ENCODE measurements around the gene TNFRSF13B.
"Not testable (repeated sequence)": the region's sequence is repeated elsewhere in the genome, so short reads cannot be mapped to it uniquely, and the experiment has no call there.

TNFRSF13B gene

DNA sequence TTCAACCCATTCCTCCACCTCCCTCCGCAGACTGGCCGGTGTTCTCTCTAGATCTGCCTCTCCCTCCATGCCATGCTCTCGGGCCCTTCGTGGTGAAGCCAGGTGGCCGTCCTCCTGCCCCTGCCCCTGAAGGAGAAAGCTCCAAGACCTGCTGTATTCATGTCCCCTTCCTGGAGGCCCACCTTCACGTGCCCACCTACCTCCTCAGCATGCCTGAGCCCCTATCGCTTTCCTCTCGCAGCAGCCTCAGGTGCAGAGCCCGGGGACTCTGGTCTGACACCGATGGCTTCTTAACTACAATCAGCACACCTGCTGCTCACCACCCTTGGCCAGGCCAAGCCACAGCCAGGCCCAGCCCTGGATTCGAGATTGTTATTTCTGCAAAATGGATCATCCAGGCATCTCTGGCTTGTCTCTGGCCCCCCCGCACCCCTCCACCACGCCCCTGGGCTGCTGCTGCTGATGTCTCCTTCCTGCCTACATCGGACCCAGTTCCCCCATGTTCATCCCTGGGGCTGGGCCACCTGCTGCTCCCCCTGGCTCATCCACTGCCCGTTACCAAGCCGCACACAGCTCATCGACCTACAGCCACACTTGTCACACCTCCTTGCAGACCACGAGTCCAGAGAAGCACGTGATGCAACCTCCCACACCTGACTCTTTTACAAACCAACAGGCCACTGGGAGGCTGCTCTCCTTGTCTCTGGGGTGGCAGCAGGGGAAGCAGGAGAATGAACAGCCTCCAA is 32.5 kb upstream of the TNFRSF13B start:
- DNase-seq, result no peak

DNA sequence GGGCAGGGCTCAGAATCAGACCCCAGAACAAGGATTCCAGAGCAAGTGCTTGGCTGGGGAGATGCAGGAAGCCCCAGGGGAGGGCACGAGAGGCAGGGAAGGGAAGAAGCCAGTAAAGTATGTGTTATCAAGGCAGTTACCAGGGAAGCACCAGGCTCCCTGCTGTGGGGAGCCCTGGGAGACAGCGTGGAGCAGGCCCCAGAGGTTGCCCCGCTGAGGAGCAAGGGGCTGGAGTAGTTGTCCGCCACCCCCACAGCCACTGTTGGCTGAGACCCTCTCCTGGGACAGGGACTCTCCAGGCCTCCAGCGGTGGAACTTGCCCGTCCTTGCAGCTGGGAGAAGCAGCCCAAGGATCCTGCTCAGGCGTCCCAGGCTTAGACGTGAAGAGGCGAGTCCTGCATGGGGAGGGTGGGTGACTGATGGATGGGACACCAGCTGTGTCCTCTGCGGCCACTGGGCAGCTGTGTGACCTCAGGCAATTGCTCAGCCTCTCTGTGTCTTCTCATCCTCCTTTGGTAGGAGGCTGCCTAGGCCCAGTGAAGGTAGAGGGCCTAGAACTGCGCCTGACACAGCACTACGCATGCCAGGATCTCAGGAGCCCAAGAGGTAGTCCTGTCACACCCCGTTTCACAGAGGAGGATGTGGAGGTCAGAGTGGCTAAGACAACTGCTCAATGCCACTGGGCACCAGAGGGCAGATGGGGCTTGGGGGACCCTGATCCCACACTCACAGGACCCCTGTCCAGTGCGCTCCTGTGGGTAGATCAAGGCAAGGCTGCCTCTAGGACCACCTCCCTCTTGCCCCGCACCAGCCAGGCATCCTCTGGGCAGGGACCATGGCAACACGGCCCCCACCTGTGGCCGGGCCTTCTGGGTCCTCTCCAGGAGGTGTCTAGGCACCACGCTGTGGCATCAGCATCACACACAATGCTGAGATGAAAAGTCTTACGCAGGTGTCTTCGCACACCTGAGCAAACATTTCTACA is 31.1 kb upstream of the TNFRSF13B start:
- DNase-seq, result not testable (repeated sequence)

DNA sequence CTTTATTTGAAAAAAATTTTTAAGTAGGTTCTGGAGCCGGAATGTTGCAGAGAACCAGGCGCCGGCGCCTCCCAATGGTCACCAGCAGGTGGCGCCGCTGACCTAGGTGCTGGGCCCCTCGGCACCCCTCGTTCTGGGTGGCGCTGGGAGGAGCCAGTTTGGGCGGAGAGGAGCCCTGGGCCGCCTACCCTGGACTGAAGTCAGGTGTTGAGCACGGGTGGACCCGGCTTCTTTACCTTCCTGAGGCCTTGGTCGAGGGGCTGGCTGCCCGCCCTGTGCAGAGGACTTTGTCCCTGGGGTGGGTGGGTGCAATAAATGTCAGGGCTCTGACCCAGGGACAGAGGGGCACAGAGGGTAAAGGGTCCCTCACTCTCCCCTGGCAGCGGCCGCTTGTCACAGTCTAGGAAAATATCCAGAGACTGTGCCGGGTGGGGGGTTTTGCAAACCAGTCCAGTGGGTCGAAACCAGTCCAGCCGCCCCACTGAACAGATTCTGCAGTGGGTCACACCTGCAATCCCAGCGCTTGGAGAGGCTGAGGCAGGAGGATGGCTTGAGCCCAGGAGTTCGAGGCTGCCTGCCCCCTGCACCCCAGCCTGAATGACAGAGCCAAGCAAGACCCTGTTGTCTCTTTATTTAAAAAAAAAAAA is 30.1 kb upstream of the TNFRSF13B start:
- peak; percentile 9 for DNase-seq

GRCh38 chr17:17001076-17001777 is 29.3 kb upstream of the TNFRSF13B start:
- no peak for DNase-seq

GRCh38 chr17:16999931-17000625 is 28.2 kb upstream of the TNFRSF13B start:
- DNase-seq, result no peak

DNA sequence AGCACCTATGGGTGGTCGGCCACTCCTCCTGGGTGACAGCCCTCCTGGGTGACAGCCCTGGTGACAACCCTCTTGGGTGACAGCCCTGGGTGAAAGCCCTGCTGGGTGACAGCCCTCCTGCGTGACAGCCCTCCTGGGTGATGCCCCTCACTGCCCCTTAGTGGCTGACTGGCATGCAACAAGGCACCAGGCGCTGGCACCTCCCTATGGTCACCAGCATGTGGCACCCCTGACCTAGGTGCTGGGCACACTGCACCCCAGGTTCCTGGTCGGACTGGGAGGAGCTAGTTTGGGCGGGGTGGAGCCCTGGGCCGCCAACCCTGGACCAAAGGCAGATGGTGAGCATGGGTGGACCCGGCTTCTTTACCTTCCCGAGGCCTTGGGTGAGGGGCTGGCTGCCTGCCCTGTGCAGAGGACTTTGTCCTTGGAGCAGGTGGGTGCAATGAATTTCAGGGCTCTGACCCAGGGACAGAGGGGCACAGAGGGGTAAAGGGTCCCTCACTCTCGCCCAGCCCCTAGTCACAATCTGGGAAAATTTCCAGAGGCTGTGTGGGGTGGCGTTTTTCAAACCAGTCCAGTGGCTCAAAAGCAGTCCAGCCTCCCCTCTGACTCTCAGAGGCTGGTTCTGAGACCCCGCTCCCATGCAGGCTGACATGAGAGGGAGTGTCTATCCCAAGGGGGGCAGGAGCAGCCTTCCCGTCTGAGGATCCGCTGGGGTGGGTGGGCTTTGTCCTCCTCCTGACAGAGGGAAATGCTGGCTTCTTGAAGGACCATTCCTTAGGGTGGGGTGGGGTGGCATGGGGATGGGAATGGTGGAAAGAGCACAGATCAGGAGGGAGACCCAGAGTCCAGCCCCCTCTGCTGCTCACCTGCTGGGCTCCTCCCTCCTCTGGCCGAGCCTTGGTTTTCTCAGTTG is 25.9 kb upstream of the TNFRSF13B start:
- no peak for DNase-seq

GRCh38 chr17:16996726-16997125 is 24.8 kb upstream of the TNFRSF13B start:
- not testable (repeated sequence) for DNase-seq

DNA sequence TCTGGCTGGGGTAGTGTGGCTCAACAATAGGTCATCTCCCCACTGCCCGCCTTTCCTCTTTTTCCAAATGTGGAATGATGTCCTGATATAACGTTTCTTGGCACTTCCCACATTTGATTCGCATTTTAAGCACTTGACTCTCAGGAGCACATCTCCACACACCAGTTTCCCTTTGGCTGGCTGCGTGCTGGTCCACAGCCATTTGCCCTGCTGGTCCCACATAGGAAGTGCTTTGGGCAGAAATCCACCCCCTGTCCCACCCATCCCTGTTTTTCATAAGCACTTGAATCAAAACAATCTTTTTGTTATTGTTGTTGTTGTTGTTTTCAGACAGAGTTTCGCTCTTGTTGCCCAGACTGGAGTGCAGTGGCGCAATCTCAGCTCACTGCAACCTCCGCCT is 24.0 kb upstream of the TNFRSF13B start:
- DNase-seq, result no peak

GRCh38 chr17:16994631-16995030 is 22.7 kb upstream of the TNFRSF13B start:
- no peak for DNase-seq

DNA sequence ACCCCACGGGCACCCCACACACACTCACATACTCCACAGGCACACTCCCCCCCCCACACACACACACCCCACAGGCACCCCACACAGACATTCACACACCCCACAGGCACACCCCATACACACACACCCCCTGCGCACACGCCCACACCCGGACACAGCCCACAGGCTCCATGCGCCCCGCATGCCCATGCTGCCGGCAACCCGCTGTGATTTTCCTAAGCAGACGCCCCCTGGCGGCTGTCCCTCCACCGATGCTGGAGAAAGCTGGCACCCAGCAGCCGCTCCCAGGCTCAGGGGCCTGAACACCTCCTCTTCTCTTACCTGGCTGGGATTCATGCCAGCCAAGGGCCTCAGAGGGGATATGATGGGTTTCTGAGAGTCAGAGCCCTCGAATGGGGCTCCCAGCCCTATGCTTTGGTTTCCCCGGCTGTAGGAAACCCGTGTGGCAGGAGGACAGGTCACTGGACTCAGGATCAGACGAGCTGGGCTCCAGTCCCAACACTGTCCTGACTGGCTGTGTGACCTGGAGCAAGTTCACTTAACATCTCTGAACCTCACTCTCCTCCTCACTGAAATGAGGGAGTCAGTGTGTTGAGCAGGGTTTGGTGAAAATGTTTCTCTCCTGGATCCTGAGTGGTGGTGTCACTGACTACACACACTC is 19.6 kb upstream of the TNFRSF13B start:
- DNase-seq, result peak; percentile 14

DNA sequence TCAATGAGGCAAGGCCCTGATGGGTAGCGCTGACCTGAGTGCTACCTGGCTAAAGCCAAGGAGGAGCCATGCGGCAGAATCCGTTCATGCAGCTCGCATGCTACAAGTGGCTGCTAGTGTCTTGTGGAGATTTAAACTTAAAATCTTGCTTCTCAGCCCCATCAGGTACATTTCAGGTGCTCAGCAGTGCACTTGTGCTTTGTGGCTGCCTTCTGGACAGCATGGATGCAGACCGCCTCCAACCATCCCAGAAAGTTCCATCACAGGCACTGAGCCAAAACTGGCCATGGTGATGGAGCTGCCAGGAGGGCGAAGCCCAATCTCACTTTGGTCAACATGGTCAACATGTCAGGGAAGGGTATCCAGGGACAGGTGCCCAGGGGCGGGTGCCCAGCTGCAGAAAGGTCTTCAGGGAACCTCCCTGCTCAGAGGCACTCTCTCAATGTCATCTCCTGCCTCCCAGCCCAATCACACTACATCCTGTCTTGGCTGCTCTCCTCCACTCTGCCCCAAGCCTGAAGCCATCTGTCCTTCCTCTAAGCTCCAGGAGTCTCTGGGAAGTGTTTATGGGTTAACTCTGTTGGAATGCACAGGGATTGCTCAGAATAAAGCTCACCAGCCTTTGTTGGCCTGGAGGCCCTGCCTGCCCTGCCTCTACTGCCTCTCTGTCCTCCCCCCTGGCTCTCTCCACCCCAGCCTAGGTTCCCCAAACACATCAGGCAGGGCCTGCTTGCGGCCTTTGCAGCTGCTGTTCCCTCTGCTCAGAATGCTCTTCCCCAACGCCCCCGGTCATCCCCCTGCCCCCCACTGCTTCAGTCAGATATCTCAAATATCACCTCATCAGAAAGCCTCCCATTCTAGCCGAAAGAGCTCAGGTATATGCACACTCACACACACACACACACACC is 18.3 kb upstream of the TNFRSF13B start:
- no peak for DNase-seq

GRCh38 chr17:16989230-16989952 is 17.5 kb upstream of the TNFRSF13B start:
- no peak for DNase-seq

DNA sequence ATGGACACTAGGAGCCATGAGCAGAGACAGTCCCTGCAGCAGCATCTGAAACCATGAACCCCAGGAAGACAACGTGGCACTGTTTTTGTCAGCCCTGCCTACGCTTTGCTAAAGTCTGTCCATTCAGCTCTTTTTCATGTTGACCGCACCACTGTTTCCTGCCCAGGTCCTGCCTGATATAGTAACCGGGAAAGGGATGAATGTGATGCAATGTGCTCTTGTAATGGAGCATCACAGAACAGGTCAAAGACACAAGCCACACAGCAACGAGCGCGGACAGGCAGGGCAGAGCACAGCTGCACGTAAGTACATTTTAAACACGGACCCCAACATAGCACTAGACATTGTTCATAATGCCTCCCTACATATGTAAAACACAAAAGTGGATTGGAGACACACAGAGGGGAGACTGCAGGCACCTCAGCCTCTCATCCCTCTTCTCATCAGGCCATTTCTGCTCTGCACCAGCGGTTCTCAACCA is 16.9 kb upstream of the TNFRSF13B start:
- DNase-seq, result no peak

DNA sequence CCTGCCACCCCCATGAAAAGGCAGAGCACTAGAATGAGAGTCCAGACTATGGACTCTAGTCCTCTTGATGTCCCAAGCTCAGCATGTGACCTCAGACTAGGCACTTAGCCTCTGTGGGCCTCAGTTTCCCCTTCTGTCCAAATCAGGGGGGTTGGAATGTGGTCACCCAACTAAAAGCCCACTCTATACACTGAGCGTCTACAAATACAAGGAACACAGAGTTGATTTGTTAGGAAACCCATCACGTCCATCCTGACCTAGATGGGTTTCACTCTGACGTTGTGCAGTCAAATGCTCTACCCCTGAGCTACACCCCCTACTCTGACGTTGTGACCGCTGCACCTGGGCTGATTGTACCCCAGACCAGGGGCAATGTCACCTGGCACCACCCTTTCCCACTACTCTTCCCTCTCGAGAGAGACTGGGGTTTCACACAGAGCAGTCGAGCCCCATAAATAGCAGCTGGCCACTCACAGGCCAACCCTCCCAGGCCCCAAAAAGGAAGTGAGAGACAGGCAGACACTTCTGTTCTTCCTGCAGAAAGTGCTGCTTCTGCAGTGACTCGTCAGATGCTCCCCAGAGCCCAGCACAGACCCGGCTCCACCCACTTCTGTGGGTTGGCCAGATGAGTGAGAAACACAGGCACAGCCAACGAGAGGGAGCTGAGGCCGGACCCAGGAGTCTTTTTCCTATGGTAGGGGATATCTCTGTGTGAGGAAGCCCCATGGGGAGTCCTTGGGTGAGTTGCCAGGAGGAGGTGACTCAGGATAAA is 16.1 kb upstream of the TNFRSF13B start:
- no peak for DNase-seq

DNA sequence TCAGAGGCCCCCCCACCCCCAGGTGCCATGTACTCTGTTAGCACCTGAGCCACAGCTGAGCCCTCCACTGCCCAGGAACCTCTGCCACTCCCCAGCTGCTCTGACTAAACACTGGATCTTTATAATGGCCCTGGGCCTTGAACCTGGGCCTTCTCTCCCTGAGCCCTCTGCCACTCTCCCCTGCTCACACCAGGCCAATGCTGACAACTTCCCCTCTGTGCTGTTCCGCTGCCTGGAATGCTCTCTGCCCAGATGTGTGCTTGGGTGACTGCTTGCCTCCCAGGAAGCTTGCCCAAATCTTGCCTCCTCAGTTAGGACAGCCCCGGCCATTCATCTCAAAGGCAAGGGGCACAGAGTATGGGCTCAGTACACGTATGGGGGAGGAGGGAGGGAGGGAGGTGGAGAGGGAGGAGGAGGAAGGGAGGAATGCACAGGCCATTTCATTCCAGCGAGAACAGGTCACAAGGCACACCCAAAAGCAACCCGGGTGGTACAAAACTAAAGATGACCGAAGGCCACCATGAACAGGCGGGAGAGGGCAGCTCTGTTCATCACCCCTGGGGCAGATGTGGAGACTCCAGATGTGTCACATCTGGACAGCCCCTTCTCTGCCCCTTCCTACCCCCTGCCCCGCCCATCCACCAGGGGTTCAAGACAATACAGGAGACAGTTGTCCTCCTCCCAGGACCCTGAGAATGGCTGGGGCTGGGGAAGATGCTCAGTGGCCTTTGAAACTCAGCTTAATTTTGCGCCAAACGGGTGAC is 15.3 kb upstream of the TNFRSF13B start:
- no peak for DNase-seq

DNA sequence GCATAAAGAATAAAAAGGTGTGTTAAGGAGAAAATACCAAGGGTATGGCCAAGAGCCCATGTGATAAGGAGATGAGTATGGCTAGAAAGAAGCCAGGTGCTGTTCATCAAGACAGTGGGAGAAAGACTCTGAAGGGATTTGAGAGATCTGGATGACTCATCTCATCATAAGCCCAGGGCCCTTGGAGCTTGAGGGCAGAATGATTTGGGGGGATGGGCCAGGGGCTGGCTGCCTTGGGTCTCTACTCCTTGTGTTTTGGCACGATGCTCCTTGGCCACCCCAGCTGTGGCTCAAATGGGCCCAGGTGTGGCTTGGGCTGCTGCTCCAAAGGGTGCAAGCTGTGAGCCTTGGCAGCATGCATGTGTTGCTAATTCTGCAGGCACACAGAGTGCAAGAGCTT is 14.5 kb upstream of the TNFRSF13B start:
- DNase-seq, result no peak

DNA sequence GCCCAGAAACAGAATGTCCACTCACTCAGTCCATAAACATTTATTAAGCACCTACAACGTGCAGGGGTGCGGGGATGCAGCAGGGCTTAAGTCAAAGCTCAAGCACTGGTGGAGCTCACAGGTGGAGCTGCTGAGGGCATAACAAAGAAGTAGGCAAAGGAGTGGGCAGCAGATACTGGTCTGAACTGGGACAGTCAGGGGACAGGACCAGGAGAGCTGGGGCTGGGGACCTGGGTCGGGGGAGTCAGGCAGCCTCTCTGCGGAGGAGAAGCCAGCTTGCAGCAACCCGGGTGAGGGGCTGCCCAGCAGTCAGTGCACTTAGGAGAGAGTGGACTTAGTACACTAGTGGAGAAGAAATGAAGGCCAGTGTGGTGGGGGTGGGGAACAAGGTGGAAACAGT is 10.0 kb upstream of the TNFRSF13B start:
- DNase-seq, result no peak

Data from NCI-H526 treated with DMSO at 0.1 percent for 48 hours (cell line).